ENCODE measurements around the gene GARRE1.
"Not testable (repeated sequence)": the region's sequence is repeated elsewhere in the genome, so short reads cannot be mapped to it uniquely, and the experiment has no call there.

Gene GARRE1

DNA sequence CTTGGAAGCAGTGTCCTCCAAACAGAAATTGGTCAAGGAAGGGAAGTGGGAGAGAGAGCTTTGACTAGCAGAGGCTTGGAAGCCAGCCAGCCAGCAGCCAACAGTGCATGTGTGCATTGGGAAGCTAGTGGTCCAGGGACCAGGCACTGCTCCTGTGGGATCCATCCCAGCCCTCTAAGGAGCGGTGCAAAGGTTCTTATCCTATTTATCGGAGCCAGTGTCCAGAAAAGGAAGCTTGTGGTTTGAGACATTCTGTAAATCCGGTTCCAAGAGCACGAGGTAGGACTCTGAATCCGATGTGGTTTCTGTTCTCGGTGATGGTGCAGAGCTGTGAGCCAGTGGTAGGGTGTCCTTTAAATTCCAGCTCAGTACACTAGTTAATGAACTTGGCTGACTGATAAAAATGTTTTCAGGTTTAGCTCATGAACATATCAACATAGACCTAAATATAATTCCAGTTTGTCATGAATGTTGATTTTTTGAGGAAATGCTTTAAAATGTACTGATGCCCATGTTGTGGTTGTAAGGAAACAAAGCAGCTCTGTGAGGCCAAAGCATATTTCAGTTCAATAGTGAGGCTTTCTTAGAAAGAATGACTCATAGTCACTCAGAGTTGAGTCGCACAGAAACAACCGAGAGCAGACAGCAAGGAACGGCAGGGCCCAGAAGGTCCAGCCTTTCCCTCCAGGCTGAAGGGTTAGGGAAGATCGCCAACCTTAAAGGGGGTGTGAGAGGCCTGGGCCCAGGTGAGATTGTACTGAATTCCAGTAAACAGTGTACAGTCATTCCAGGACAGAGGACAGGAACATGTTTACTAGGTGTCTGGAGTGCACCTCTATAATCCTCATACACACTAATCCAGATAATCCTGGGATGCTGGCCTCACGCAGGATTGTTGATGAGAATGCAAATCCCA lies 21.5 kb upstream of the GARRE1 start:
- peaks cover 41% of the 10 kb centered on the region for H3K4me1 ChIP-seq (ENCODE audit: control insufficient read depth, insufficient read depth, low read length)
- peaks cover 26% of the 10 kb centered on the region for H3K36me3 ChIP-seq (ENCODE audit: insufficient read depth, low read length)
- H3K9ac ChIP-seq (ENCODE audit: low read depth, low read length): peak overlapping the region; percentile 37
- H3K4me3 ChIP-seq (ENCODE audit: low read length): peak overlapping the region; percentile 18
- H3K4me2 ChIP-seq (ENCODE audit: low read length): peak overlapping the region; percentile 68
- no peaks in the 10 kb centered on the region for H3K27me3 ChIP-seq (ENCODE audit: control insufficient read depth, insufficient read depth, low read length)
- no peaks in the 10 kb centered on the region for H3K9me3 ChIP-seq (replicated peaks; ENCODE audit: low read length)

DNA sequence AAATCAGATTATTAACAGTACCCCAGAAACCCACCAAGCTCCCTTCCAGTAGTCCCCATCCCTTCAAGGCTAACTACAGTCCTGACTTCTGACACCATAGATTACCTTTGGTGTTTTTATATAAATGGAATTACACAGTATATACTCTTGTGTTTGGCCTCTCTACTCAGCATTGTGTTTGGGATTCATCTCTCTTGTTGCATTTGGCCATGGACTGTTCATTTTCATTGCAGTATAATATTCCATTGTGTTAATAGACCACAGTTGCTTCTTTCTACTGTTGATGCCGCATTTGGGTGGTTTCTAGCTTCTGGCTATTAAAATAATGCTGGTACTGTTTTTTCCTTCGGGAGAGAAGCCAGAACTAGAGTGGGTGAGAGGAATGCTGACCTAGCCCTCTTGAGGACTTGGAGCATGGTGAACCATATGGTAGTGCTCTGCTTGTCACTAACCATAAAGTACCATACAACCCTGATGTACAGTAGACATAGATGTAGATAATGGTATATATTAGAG lies 18.9 kb upstream of the GARRE1 start:
- Histone ChIP-seq H3K9me3 (replicated peaks; ENCODE audit: low read length) (no peaks in the 10 kb centered on the region), H3K4me3 (ENCODE audit: low read length) (no peak overlapping the region), H3K27me3 (ENCODE audit: control insufficient read depth, insufficient read depth, low read length) (no peaks in the 10 kb centered on the region), H3K9ac (ENCODE audit: low read depth, low read length) (no peak overlapping the region), H3K4me1 (ENCODE audit: control insufficient read depth, insufficient read depth, low read length) (peaks cover 30% of the 10 kb centered on the region), H3K4me2 (ENCODE audit: low read length) (no peak overlapping the region), H3K36me3 (ENCODE audit: insufficient read depth, low read length) (peaks cover 6% of the 10 kb centered on the region)

DNA sequence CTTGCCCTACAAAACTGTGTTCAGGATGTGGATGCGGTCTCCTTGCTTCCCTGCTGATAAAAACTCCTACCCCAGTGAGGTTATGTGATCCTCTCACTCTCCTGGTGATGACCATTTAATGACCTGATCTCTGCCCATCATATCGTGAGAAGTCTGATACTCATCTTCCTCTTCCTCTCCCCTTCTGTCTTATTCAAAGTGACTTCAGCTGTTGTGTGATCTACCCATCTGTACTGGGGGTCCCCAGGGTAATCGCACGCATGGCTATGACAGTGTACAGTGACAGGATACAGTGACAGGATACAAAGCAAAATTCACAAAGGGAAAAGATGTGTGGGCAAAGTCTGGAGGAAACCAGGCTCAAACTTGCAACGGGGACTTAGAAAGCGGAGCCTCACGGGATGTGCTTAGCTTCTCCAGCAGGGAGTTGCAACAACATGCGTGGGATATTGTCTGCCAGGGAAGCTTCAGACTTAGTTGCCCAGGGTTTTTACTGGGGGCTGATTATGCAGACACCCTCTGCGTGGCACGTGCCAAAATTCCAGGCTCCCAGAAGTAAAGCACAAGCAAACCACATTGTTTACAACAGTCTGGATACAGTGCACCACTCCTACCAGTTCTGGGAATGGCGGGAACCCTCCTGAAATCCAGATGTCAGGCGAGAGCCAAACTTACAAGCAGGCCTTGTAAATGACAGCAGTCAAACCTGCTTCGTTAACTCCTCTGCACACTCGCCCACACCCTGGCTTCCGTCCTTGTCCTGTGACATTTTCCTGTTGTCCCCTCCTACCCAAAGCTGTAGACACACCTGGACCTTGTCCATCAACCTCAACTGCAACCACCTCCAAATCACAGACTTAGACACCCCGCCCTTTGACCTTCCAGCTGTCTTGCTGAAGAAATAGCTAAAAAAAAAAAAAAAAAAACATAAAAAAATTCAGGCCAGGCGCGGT lies 18.0 kb upstream of the GARRE1 start:
- Histone ChIP-seq H3K9me3 (replicated peaks; ENCODE audit: low read length) (no peaks in the 10 kb centered on the region), H3K9ac (ENCODE audit: low read depth, low read length) (no peak overlapping the region), H3K4me3 (ENCODE audit: low read length) (no peak overlapping the region), H3K27me3 (ENCODE audit: control insufficient read depth, insufficient read depth, low read length) (no peaks in the 10 kb centered on the region), H3K4me2 (ENCODE audit: low read length) (no peak overlapping the region), H3K36me3 (ENCODE audit: insufficient read depth, low read length) (no peaks in the 10 kb centered on the region), H3K4me1 (ENCODE audit: control insufficient read depth, insufficient read depth, low read length) (peaks cover 29% of the 10 kb centered on the region)

DNA sequence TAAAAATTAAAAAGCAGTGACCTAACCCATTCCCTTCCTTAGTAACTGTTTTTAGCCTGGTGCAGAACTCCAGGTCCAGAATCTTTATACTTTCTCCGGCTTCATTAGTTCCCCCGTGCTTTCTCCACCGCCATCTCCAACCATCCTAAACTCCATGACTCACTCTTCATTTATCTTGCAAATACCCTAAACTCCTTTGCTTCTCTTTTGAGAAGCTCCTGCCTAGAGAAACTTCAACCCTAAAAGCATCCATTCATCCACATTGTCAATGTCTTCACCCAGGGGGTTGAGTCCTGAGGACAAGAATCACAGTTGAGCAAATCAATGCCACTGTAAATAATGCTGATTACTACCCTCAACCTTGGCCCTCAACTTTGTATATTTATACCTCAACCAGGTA lies 17.1 kb upstream of the GARRE1 start:
- no peak overlapping the region for H3K4me2 ChIP-seq (ENCODE audit: low read length)
- H3K27me3 ChIP-seq (ENCODE audit: control insufficient read depth, insufficient read depth, low read length): no peaks in the 10 kb centered on the region
- no peaks in the 10 kb centered on the region for H3K36me3 ChIP-seq (ENCODE audit: insufficient read depth, low read length)
- no peak overlapping the region for H3K4me3 ChIP-seq (ENCODE audit: low read length)
- H3K4me1 ChIP-seq (ENCODE audit: control insufficient read depth, insufficient read depth, low read length): peaks cover 21% of the 10 kb centered on the region
- no peaks in the 10 kb centered on the region for H3K9me3 ChIP-seq (replicated peaks; ENCODE audit: low read length)
- no peak overlapping the region for H3K9ac ChIP-seq (ENCODE audit: low read depth, low read length)

DNA sequence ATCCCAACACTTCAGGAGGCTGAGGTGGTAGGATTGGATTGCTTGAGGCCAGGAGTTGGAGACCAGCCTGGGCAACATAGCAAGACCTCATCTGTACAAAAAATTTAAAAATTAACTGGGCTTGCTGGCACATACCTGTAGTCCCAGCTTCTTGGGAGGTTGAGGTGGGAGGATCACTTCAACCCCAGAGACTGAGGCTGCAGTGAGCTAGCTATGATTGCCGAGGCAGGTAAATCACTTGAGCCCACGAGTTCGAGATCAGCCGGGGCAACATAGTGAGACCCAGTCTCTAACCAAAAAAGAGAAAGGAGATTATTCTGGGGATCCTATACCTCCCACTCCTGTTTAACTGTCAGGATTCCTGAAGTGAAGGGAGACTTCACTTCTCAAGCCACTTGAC lies 16.4 kb upstream of the GARRE1 start:
- no peaks in the 10 kb centered on the region for H3K27me3 ChIP-seq (ENCODE audit: control insufficient read depth, insufficient read depth, low read length)
- no peak overlapping the region for H3K9ac ChIP-seq (ENCODE audit: low read depth, low read length)
- H3K9me3 ChIP-seq (replicated peaks; ENCODE audit: low read length): no peaks in the 10 kb centered on the region
- peaks cover 16% of the 10 kb centered on the region for H3K4me1 ChIP-seq (ENCODE audit: control insufficient read depth, insufficient read depth, low read length)
- no peak overlapping the region for H3K4me2 ChIP-seq (ENCODE audit: low read length)
- no peaks in the 10 kb centered on the region for H3K36me3 ChIP-seq (ENCODE audit: insufficient read depth, low read length)
- H3K4me3 ChIP-seq (ENCODE audit: low read length): no peak overlapping the region

DNA sequence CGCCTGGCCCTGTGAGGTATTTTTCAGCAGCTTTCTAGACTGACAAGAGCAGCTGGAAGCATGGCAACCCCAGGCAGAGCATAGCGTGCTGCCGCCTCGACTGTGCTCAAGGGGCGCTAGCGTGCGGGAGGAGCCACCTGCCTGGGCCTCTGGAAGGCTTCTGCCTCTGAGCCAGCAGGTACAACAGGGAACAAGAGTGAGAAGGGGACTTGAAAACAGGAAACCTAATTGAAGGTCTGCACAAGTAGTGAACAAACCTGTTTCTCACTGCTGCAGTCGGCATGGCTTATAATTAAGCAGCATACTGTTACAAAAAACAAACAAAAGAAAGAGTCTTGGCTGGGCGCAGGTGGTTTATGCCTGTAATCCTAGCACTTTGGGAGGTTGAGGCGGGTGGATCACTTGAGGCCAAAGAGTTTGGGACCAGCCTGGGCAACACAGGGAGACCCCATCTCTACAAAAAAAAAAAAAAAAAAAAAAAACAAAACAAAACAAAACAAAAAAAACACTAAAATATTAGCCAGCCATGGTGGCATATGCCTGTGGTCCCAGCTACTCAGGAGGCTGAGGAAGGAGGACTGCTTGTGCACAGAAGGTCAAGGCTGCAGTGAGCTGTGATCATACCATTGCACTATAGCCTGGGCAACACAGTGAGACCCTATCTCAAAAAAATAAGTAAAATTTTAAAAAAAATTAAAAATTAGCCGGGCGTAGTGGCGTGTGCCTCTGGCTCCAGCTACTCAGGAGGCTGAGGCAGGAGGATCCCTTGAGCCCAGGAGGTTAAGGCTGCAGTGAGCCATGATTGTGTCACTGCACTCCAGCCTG lies 12.6 kb upstream of the GARRE1 start:
- Histone ChIP-seq H3K27me3 (ENCODE audit: control insufficient read depth, insufficient read depth, low read length) (no peaks in the 10 kb centered on the region), H3K9ac (ENCODE audit: low read depth, low read length) (no peak overlapping the region), H3K4me3 (ENCODE audit: low read length) (no peak overlapping the region), H3K4me2 (ENCODE audit: low read length) (no peak overlapping the region), H3K4me1 (ENCODE audit: control insufficient read depth, insufficient read depth, low read length) (peaks cover 14% of the 10 kb centered on the region), H3K9me3 (replicated peaks; ENCODE audit: low read length) (no peaks in the 10 kb centered on the region), H3K36me3 (ENCODE audit: insufficient read depth, low read length) (no peaks in the 10 kb centered on the region)

DNA sequence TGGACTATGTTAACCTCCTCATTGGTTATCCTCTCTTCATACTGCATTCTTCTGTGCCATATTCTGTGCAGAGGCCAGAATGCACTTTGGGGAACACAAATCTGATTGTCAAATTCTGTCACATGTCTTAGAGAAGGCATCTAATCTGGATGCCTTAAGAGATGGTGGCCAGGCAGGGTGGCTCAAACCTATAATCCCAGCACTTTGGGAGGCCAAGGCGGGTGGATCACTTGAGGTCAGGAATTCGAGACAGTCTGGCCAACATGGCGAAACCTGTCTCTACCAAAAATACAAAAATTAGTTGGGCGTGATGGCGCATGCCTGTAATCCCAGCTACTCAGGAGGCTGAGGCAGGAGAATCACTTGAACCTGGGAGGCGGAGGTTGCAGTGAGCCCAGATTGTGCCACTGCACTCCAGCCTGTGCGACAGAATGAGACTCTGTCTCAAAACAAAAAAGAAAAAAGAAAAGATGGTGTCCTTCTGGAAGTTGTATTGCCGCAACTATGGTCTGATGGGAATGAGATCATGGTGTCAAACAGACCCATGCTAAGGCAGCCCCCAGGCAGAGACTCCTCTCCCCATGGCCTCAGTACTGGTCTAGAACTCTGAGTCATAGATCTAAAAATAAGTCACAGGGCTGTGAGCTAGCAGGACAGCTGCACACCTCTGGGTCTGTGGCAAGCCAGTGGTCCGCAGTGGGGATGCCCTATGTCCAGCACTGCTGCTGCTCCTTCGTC lies 11.0 kb upstream of the GARRE1 start:
- H3K9ac ChIP-seq (ENCODE audit: low read depth, low read length); H3K4me2 ChIP-seq (ENCODE audit: low read length); H3K36me3 ChIP-seq (ENCODE audit: insufficient read depth, low read length); H3K4me3 ChIP-seq (ENCODE audit: low read length); H3K9me3 ChIP-seq (replicated peaks; ENCODE audit: low read length); H3K27me3 ChIP-seq (ENCODE audit: control insufficient read depth, insufficient read depth, low read length): not testable (repeated sequence)
- H3K4me1 ChIP-seq (ENCODE audit: control insufficient read depth, insufficient read depth, low read length): peaks cover 14% of the 10 kb centered on the region

DNA sequence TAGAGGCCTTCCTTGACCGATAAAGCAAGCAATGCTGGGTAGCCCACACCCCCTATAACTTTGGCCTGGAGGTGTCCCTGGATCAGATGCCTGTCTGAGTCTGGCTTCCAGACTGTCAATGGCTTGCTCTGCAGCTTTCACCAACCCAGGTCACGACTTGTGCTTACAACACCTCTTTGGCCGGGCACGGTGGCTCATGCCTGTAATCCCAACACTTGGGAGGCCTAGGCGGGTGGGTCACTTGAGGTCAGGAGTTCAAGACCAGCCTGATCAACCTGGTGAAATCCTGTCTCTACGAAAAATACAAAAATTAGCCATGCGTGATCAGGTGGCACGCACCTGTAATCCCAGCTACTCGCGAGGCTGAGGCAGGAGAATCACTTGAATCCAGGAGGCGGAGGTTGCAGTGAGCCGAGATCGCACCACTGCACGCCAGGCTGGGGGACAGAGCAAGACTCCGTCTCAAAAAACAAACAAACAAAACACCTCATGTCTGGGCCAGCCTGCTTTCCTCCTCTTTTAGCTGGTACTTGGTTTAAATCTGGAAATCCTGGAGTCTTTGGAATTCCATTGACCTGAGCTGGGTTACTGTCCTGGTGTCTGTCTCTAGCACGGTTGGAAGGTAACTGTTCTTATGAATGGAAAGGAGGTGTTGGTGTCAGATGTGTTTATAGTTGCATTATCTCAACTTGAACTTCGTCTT lies 10.3 kb upstream of the GARRE1 start:
- Histone ChIP-seq H3K4me3 (ENCODE audit: low read length) (no peak overlapping the region), H3K9me3 (replicated peaks; ENCODE audit: low read length) (no peaks in the 10 kb centered on the region), H3K4me2 (ENCODE audit: low read length) (no peak overlapping the region), H3K9ac (ENCODE audit: low read depth, low read length) (no peak overlapping the region), H3K36me3 (ENCODE audit: insufficient read depth, low read length) (no peaks in the 10 kb centered on the region), H3K4me1 (ENCODE audit: control insufficient read depth, insufficient read depth, low read length) (peaks cover 14% of the 10 kb centered on the region), H3K27me3 (ENCODE audit: control insufficient read depth, insufficient read depth, low read length) (no peaks in the 10 kb centered on the region)

DNA sequence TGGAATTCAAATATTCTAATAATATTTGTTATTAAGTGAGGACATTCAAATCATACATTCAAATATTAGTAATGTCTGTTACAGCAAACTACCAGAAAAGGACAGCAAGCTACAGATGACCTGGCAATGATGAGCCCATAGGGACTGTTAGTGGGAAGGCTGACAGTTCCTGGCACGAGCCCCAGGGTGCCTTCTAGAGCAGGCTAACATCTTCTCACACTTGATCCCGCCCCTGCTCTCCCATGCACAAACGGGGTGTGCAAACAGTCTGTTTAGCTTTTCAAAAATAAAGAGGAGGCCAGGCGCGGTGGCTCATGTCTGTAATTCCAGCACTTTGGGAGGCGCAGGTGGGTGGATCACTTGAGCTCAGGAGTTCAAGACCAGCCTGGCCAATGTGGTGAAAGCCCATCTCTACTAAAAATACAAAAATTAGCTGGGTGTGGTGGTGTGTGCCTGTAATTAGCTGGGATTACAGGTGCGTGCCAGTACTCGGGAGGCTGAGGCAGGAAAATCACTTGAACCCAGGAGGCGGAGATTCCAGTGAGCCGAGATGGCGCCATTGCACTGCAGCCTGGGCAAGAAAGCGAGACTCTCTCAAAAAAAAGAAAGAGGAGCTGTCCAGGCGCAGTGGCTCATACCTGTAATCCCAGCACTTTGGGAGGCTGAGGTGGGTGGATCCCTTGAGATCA lies 9.6 kb upstream of the GARRE1 start:
- Histone ChIP-seq H3K36me3 (ENCODE audit: insufficient read depth, low read length) (no peaks in the 10 kb centered on the region), H3K27me3 (ENCODE audit: control insufficient read depth, insufficient read depth, low read length) (no peaks in the 10 kb centered on the region), H3K4me3 (ENCODE audit: low read length) (no peak overlapping the region), H3K4me1 (ENCODE audit: control insufficient read depth, insufficient read depth, low read length) (peaks cover 14% of the 10 kb centered on the region), H3K9me3 (replicated peaks; ENCODE audit: low read length) (no peaks in the 10 kb centered on the region), H3K4me2 (ENCODE audit: low read length) (no peak overlapping the region), H3K9ac (ENCODE audit: low read depth, low read length) (no peak overlapping the region)

DNA sequence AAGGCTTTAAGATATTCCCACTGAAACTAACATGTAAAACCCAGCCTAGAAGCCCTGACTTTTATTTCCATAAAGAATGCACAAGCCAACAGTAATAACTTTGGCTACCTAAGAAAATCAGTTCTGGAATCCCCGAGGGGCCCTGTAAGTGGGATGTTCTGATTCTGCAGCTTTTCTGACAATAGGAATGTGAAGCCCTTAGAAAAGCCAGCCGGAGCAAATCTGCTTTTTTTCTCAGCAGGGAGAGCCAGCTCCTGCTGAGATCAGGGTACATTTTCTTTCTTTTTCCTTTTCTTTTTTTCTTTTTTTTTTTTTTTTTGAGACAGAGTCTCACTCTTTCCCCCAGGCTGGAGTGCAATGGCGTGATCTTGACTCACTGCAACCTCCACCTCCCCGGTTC lies 8.0 kb upstream of the GARRE1 start:
- H3K9me3 ChIP-seq (replicated peaks; ENCODE audit: low read length): no peaks in the 10 kb centered on the region
- no peak overlapping the region for H3K9ac ChIP-seq (ENCODE audit: low read depth, low read length)
- H3K4me3 ChIP-seq (ENCODE audit: low read length): no peak overlapping the region
- no peaks in the 10 kb centered on the region for H3K27me3 ChIP-seq (ENCODE audit: control insufficient read depth, insufficient read depth, low read length)
- H3K4me1 ChIP-seq (ENCODE audit: control insufficient read depth, insufficient read depth, low read length): peaks cover 14% of the 10 kb centered on the region
- no peak overlapping the region for H3K4me2 ChIP-seq (ENCODE audit: low read length)
- no peaks in the 10 kb centered on the region for H3K36me3 ChIP-seq (ENCODE audit: insufficient read depth, low read length)

Measured in skeletal muscle satellite cell (primary cell).